ENCODE data around the gene TIMD4. TPM values are rescaled to one million over a fixed set of nuclear protein-coding genes. Genes with fewer than 3 reads are reported as not detected.

Gene TIMD4
- total and polyA plus RNA-seq, 9 of the 15 experiments (the other 6 are each of a cell fraction or from before 2014, with no cell fraction given) = not detected

GRCh38 chr5:156956321-156956720, 6.7 kb downstream of the TIMD4 start:
- FAIRE-seq (no peak), DNase-seq (ENCODE audit: extremely low read depth in 1 of 4, low spot score in 3 of 4) (no peak), ATAC-seq (no peak)
- Histone ChIP-seq H3K27ac (ENCODE audit: extremely low read depth, low read depth, low read length) (no peak overlapping the region), H3K9ac (ENCODE audit: insufficient read depth in 1 of 2, low read depth in 2 of 2, low read length in 2 of 2) (no peak overlapping the region), H3K36me3 (ENCODE audit: control insufficient read depth, insufficient read depth, low read length) (no peaks in the 10 kb centered on the region), H3K4me1 (replicated peaks in 1 of 2; ENCODE audit: control insufficient read depth in 2 of 2, insufficient read depth in 2 of 2, low read length in 2 of 2) (no peaks in the 10 kb centered on the region), H2AFZ (ENCODE audit: low read depth, low read length) (no peak overlapping the region), H4K20me1 (replicated peaks; ENCODE audit: control insufficient read depth, insufficient read depth, low read length) (no peaks in the 10 kb centered on the region), H3K79me2 (ENCODE audit: control insufficient read depth, insufficient read depth, low read length) (no peaks in the 10 kb centered on the region), H3K4me2 (ENCODE audit: insufficient read depth, low read length) (no peak overlapping the region), H3K9me3 (replicated peaks; ENCODE audit: control insufficient read depth, insufficient read depth, low read depth, low read length) (no peaks in the 10 kb centered on the region), H3K27me3 (ENCODE audit: control insufficient read depth in 2 of 2, insufficient read depth in 2 of 2, low read length in 2 of 2) (no peaks in the 10 kb centered on the region), H3K9me1 (ENCODE audit: control insufficient read depth, insufficient read depth, low read length) (no peaks in the 10 kb centered on the region), H3K4me3 (no peak overlapping the region)
- intact Hi-C loops (cut with micrococcal nuclease) (no loop called here), in situ Hi-C loops (cut with MboI) (no loop called here)
- no TSS peak for BruUV-seq (replicated peaks)
- ChIA-PET CTCF (ENCODE audit: low intra/inter-chr PET ratio) (no interaction called here), POLR2A (no interaction called here)
- TF ChIP-seq KAT7 (CRISPR knock-in tag; IDR thresholded peaks at IDR 0.05; ENCODE audit: borderline replicate concordance) = no peak
- TF ChIP-seq POLR2AphosphoS5 (IDR thresholded peaks at IDR 0.05; ENCODE audit: control insufficient read depth, insufficient read depth, low read depth, low read length) = no peak
- TF ChIP-seq FOXK2 (conservative IDR thresholded peaks at IDR 0.05 in 1 of 2, IDR thresholded peaks at IDR 0.05 in 1 of 2; ENCODE audit: low read depth in 2 of 2) = no peak
- no peak for TF ChIP-seq DLX4 (CRISPR knock-in tag; IDR thresholded peaks at IDR 0.05)
- no peak for TF ChIP-seq PRMT5 (CRISPR knock-in tag; IDR thresholded peaks at IDR 0.05)
- TF ChIP-seq HINFP (tag; conservative IDR thresholded peaks at IDR 0.05; ENCODE audit: low read depth) = no peak
- TF ChIP-seq NONO (IDR thresholded peaks at IDR 0.05; ENCODE audit: low read depth in 2 of 2, low read length in 1 of 2) = no peak
- TF ChIP-seq CBX2 (IDR thresholded peaks at IDR 0.05; ENCODE audit: insufficient read depth, low read length, poor library complexity, severe bottlenecking) = no peak
- TF ChIP-seq ZNF232 (CRISPR knock-in tag; IDR thresholded peaks at IDR 0.05) = no peak
- TF ChIP-seq E2F6 (IDR thresholded peaks at IDR 0.05; ENCODE audit: borderline replicate concordance in 1 of 2, extremely low read depth in 1 of 2, insufficient read depth in 1 of 2, insufficient read length in 1 of 2, low read depth in 1 of 2, low read length in 1 of 2, poor library complexity in 1 of 2, severe bottlenecking in 1 of 2) = no peak
- TF ChIP-seq CUX1 (CRISPR knock-in tag; IDR thresholded peaks at IDR 0.05) = no peak
- no peak for TF ChIP-seq NR1H2 (CRISPR knock-in tag; IDR thresholded peaks at IDR 0.05)
- TF ChIP-seq MECOM (CRISPR knock-in tag; IDR thresholded peaks at IDR 0.05) = no peak
